ENCODE results near the gene ICAM4. TPM values are rescaled to one million over a fixed set of nuclear protein-coding genes. Genes with fewer than 3 reads are reported as not detected.

ICAM4 gene
- total and polyA plus RNA-seq, 4 donors: 0.93 to 2.8 TPM; not detected in 2

GRCh38 chr19:10320602-10321416 lies 34.1 kb downstream of the ICAM4 start:
- H3K9me3 ChIP-seq (ENCODE audit: control insufficient read depth, low read length): no peaks in the 10 kb centered on the region
- DNase-seq (no peak), ATAC-seq (ENCODE audit: low FRiP score) (no peak)
- H3K4me3 ChIP-seq (ENCODE audit: low read length in 2 of 2): no peak overlapping the region
- 92 to 97% methylated on average over 28 to 32 of the region's 32 CpGs for WGBS, 2 donors
- H3K27ac ChIP-seq (ENCODE audit: low read depth in 1 of 2, low read length in 2 of 2): no peak overlapping the region
- peaks cover 0 to 7% of the 10 kb centered on the region in 2 donors for H3K36me3 ChIP-seq (ENCODE audit: control insufficient read depth in 1 of 2, insufficient read depth in 2 of 2, low read length in 1 of 2)
- intact Hi-C loops (cut with DNase I): no loop called here
- H3K4me1 ChIP-seq (ENCODE audit: control insufficient read depth in 1 of 2, insufficient read depth in 2 of 2, low read length in 2 of 2): no peaks in the 10 kb centered on the region
- H3K27me3 ChIP-seq (ENCODE audit: control insufficient read depth in 1 of 2, insufficient read depth in 2 of 2, low read length in 1 of 2): no peaks in the 10 kb centered on the region

DNA sequence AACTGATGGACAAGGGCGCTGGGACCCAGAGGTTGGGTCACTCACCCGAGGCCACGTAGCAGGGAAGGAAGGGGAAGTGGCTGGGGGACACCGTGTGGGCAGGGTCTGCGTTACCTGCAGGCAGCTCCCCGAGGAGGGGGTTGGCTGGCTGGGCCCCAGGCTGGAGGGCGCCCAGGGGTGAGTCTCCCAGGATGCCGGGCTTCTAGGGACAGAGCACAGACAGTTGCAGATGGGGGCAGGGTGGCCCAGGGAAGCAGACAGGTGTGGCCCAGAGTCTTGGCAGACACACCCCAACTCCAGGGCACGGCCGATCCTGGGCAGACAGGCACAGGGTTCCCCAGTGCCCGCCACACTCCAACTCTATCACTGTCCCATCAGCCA lies 34.7 kb downstream of the ICAM4 start:
- ATAC-seq (ENCODE audit: low FRiP score): no peak
- H3K4me3 ChIP-seq (ENCODE audit: low read length in 2 of 2): no peak overlapping the region
- peaks cover 0 to 7% of the 10 kb centered on the region in 2 donors for H3K36me3 ChIP-seq (ENCODE audit: control insufficient read depth in 1 of 2, insufficient read depth in 2 of 2, low read length in 1 of 2)
- 87 to 90% methylated on average over 11 of the region's 11 CpGs for WGBS, 2 donors
- H3K4me1 ChIP-seq (ENCODE audit: control insufficient read depth in 1 of 2, insufficient read depth in 2 of 2, low read length in 2 of 2): no peaks in the 10 kb centered on the region
- H3K27ac ChIP-seq (ENCODE audit: low read depth in 1 of 2, low read length in 2 of 2): no peak overlapping the region
- no peaks in the 10 kb centered on the region for H3K27me3 ChIP-seq (ENCODE audit: control insufficient read depth in 1 of 2, insufficient read depth in 2 of 2, low read length in 1 of 2)
- intact Hi-C loops (cut with DNase I): no loop called here
- no peak for DNase-seq
- H3K9me3 ChIP-seq (ENCODE audit: control insufficient read depth, low read length): no peaks in the 10 kb centered on the region

DNA sequence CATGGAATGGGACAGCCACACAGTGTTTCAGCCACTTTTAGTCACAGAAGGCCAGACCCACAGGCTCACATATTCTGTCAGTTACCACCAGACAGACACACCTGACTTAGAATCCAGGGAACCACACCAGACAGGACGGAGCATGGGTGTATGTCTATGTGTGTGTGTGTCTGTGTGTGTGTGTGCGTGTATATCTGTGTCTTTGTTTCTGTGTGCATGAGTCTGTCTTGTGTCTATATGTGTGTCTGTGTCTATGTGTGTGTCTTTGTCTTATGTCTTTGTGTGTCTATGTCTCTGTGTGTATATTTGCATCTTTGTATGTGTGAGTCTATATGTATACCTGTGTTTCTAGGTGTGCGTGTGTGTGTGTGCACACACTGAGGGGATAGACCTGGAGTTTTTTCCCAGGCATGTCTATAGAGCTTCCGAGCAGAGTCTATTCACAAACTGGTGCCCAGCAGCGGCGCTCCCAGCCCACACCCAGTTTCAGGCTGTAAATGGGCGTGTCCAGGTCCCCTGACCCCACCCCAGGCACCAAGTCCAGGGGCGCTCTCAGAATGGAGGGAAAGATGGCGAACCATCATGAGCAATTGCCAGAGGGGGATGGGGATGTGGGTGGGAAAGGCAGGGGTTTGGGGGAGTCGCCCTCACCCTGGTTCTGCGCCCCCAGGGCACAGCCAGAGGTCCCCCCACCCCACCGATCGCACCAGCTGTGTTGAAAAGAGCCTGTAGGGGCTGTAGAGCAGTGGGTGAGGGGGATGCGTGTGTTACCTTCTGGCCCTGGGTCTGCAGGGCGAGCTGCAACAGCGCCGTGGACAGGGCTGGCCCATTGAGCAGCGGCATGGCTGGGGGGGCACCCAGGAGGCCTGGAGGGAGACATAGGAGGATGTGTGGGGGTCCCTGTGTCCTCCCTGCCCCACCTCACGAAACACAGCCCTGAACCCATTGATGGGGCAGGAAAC lies 35.4 kb downstream of the ICAM4 start:
- intact Hi-C loops (cut with DNase I): no loop called here
- ATAC-seq (ENCODE audit: low FRiP score) (no peak), DNase-seq (no peak)
- Histone ChIP-seq H3K9me3 (ENCODE audit: control insufficient read depth, low read length) (no peaks in the 10 kb centered on the region), H3K4me1 (ENCODE audit: control insufficient read depth in 1 of 2, insufficient read depth in 2 of 2, low read length in 2 of 2) (no peaks in the 10 kb centered on the region), H3K36me3 (ENCODE audit: control insufficient read depth in 1 of 2, insufficient read depth in 2 of 2, low read length in 1 of 2) (peaks cover 0 to 7% of the 10 kb centered on the region in 2 donors), H3K27me3 (ENCODE audit: control insufficient read depth in 1 of 2, insufficient read depth in 2 of 2, low read length in 1 of 2) (no peaks in the 10 kb centered on the region), H3K27ac (ENCODE audit: low read depth in 1 of 2, low read length in 2 of 2) (no peak overlapping the region), H3K4me3 (ENCODE audit: low read length in 2 of 2) (no peak overlapping the region)
- 91% methylated on average over 19 of the region's 19 CpGs for WGBS, 2 donors

DNA sequence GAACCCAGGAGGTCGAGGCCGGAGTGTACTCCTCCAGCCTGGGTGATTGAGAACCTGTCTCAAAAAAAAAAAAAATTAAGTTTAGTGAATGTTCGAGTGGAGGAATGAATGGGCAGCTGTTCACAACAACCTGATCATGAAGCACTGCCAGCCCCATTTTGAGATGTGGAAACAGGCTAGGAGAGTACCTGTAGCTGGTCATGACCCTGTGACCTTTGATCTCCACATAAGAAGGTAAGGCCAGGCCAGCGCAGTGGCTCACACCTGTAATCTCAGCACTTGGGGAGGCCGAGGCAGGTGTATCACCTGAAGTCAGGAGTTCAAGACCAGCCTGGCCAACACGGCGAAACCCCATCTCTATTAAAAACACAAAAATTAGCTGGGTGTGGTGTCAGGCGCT lies 39.0 kb downstream of the ICAM4 start:
- Histone ChIP-seq H3K36me3 (ENCODE audit: control insufficient read depth in 1 of 2, insufficient read depth in 2 of 2, low read length in 1 of 2) (peaks cover 0 to 9% of the 10 kb centered on the region in 2 donors), H3K27me3 (ENCODE audit: control insufficient read depth in 1 of 2, insufficient read depth in 2 of 2, low read length in 1 of 2) (no peaks in the 10 kb centered on the region), H3K4me1 (ENCODE audit: control insufficient read depth in 1 of 2, insufficient read depth in 2 of 2, low read length in 2 of 2) (no peaks in the 10 kb centered on the region), H3K9me3 (ENCODE audit: control insufficient read depth, low read length) (no peaks in the 10 kb centered on the region), H3K4me3 (ENCODE audit: low read length in 2 of 2) (no peak overlapping the region), H3K27ac (ENCODE audit: low read depth in 1 of 2, low read length in 2 of 2) (no peak overlapping the region)
- ATAC-seq (ENCODE audit: low FRiP score) (no peak), DNase-seq (no peak)
- intact Hi-C loops (cut with DNase I): no loop called here
- 87 to 94% methylated on average over 8 of the region's 8 CpGs for WGBS, 2 donors

DNA sequence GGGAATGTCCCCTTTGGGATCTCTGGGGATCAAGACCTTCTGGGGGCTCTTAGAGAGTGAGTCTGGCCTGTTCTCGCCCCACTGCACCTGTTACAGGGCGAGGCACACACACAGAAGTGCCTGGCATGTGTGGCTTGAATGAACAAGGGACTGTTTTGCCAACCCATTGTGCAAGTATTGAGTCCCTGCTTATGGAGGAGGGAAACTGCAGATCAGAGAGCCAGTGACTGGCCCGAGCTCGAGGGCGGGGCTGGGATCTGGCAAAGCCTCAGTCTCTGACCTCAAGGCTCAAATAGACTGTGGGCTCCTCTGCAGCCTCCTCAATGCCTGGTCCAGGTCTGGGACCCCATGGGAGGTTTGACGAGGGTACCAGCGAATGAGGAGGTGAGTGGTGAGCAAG lies 41.0 kb downstream of the ICAM4 start:
- peaks cover 0 to 9% of the 10 kb centered on the region in 2 donors for H3K36me3 ChIP-seq (ENCODE audit: control insufficient read depth in 1 of 2, insufficient read depth in 2 of 2, low read length in 1 of 2)
- 87 to 91% methylated on average over 7 of the region's 7 CpGs for WGBS, 2 donors

GRCh38 chr19:10328558-10329429 lies 42.0 kb downstream of the ICAM4 start:
- Histone ChIP-seq H3K27ac (ENCODE audit: low read depth in 1 of 2, low read length in 2 of 2) (no peak overlapping the region), H3K9me3 (ENCODE audit: control insufficient read depth, low read length) (no peaks in the 10 kb centered on the region), H3K27me3 (ENCODE audit: control insufficient read depth in 1 of 2, insufficient read depth in 2 of 2, low read length in 1 of 2) (no peaks in the 10 kb centered on the region), H3K4me3 (ENCODE audit: low read length in 2 of 2) (no peak overlapping the region), H3K4me1 (ENCODE audit: control insufficient read depth in 1 of 2, insufficient read depth in 2 of 2, low read length in 2 of 2) (no peaks in the 10 kb centered on the region), H3K36me3 (ENCODE audit: control insufficient read depth in 1 of 2, insufficient read depth in 2 of 2, low read length in 1 of 2) (peaks cover 0 to 9% of the 10 kb centered on the region in 2 donors)
- 94 to 96% methylated on average over 41 of the region's 41 CpGs for WGBS, 2 donors
- intact Hi-C loops (cut with DNase I): no loop called here
- DNase-seq (no peak), ATAC-seq (ENCODE audit: low FRiP score) (no peak)

More for the DNA sequence above, 41.0 kb downstream of the ICAM4 start:
- DNase-seq (no peak), ATAC-seq (ENCODE audit: low FRiP score) (no peak)
- Histone ChIP-seq H3K27ac (ENCODE audit: low read depth in 1 of 2, low read length in 2 of 2) (no peak overlapping the region), H3K4me1 (ENCODE audit: control insufficient read depth in 1 of 2, insufficient read depth in 2 of 2, low read length in 2 of 2) (no peaks in the 10 kb centered on the region), H3K27me3 (ENCODE audit: control insufficient read depth in 1 of 2, insufficient read depth in 2 of 2, low read length in 1 of 2) (no peaks in the 10 kb centered on the region), H3K4me3 (ENCODE audit: low read length in 2 of 2) (no peak overlapping the region), H3K9me3 (ENCODE audit: control insufficient read depth, low read length) (no peaks in the 10 kb centered on the region)
- intact Hi-C loops (cut with DNase I): no loop called here

DNA sequence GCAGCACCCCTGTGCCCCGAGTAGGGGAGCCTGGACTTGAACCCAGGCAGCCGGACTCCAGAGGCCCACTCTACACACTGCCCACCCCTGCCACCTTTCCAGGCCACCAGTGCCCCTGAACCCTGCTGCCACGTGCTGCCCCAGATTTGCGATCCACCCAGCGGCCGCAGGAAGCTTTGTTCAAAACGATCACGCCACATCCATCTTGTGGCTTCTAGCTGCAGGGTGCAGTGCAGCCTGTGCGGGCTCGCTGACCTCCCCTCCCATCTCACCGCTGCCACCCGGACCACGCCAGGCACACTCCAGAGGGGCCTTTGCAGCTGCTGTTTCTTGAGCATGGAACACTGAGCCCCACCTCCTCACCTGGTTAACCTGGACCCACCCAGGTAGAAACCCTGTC lies 42.8 kb downstream of the ICAM4 start:
- H3K4me3 ChIP-seq (ENCODE audit: low read length in 2 of 2): no peak overlapping the region
- H3K36me3 ChIP-seq (ENCODE audit: control insufficient read depth in 1 of 2, insufficient read depth in 2 of 2, low read length in 1 of 2): peaks cover 0 to 6% of the 10 kb centered on the region in 2 donors
- intact Hi-C loops (cut with DNase I): no loop called here
- no peaks in the 10 kb centered on the region for H3K9me3 ChIP-seq (ENCODE audit: control insufficient read depth, low read length)
- 92 to 97% methylated on average over 13 of the region's 13 CpGs for WGBS, 2 donors
- DNase-seq (no peak), ATAC-seq (ENCODE audit: low FRiP score) (no peak)
- H3K4me1 ChIP-seq (ENCODE audit: control insufficient read depth in 1 of 2, insufficient read depth in 2 of 2, low read length in 2 of 2): no peaks in the 10 kb centered on the region
- H3K27ac ChIP-seq (ENCODE audit: low read depth in 1 of 2, low read length in 2 of 2): no peak overlapping the region
- no peaks in the 10 kb centered on the region for H3K27me3 ChIP-seq (ENCODE audit: control insufficient read depth in 1 of 2, insufficient read depth in 2 of 2, low read length in 1 of 2)
